Endothelial cell of umbilical vein (primary cell): ENCODE results near the gene VPS16. TPM values are rescaled to one million over a fixed set of nuclear protein-coding genes. Genes with fewer than 3 reads are reported as not detected.

ENCODE experiments used
- BruUV-seq: library from RNA; stranded (reverse); fragments of 400-500 nt; replicated peaks from 2 replicates; lab custom pipeline; 2021; lab: Mats Ljungman, UMichigan
- CTCF ChIA-PET: fragments of 300-600, 350-600 bp; sonication (Branson Sonifier 250); formaldehyde crosslinking; loops from one replicate; lab custom pipeline; 2021; ENCODE audit warnings: antibody characterized with exemption, inconsistent platforms; lab: Charles Lee
- POLR2A ChIA-PET: fragments of 300-600, 350-600 bp; sonication (Branson Sonifier 250); formaldehyde crosslinking; loops from one replicate; lab custom pipeline; 2021; ENCODE audit warnings: antibody characterized with exemption, inconsistent platforms; lab: Charles Lee
- DNase-seq: peaks from one replicate; pipeline ENCODE4 v3.0.0-alpha.2; 2011; ENCODE audit warnings: low read depth, low spot score
- FAIRE-seq: peaks from 2 replicates; lab custom pipeline; 2011; peaks lifted over from hg19 to GRCh38; lab: Jason Lieb, UNC
- H2AFZ ChIP-seq: 2 replicates; pipeline ENCODE4 v1.6.0; 2012; ENCODE audit warnings: low read depth, low read length, control low read depth, inconsistent platforms
- H3K27ac ChIP-seq: 2 replicates; pipeline ENCODE4 v1.5.1; 2011; ENCODE audit warnings: low read depth, mild to moderate bottlenecking, control low read depth, low read length, moderate library complexity; ENCODE audit not compliant: insufficient read depth
- H3K27me3 ChIP-seq, 2 experiments: 2 replicates each; pipeline versions ENCODE4 v1.6.0 to v1.6.1; 2011; ENCODE audit warnings: low read length in 2 of 2, mixed read lengths in 1 of 2; ENCODE audit not compliant: control insufficient read depth in 2 of 2, insufficient read depth in 2 of 2
- H3K36me3 ChIP-seq, 2 experiments: 2 replicates in 1 of 2; 3 replicates in 1 of 2; pipeline ENCODE4 v1.5.1; 2011; ENCODE audit warnings: low read length in 2 of 2, mild to moderate bottlenecking in 1 of 2, moderate library complexity in 1 of 2; ENCODE audit not compliant: control insufficient read depth in 2 of 2, insufficient read depth in 2 of 2; ENCODE audit errors: extremely low read depth in 1 of 2
- H3K4me1 ChIP-seq: 3 replicates; pipeline ENCODE4 v1.5.1; 2011; ENCODE audit warnings: mild to moderate bottlenecking, low read length; ENCODE audit not compliant: control insufficient read depth, insufficient read depth; ENCODE audit errors: extremely low read depth
- H3K4me2 ChIP-seq: 2 replicates; pipeline ENCODE4 v1.6.1; 2011; ENCODE audit warnings: low read length, control low read depth, mixed read lengths; ENCODE audit not compliant: insufficient read depth
- H3K4me3 ChIP-seq, 3 experiments: fragments of 200-600 bp in 1 of 3; sonication (generic), shearing (Covaris generic) in 1 of 3; replicated peaks in 1 of 3; 2 replicates each; pipeline ENCODE4 v1.5.1; 2011 to 2016; ENCODE audit warnings: control low read depth in 3 of 3, low read length in 3 of 3, mild to moderate bottlenecking in 2 of 3, inconsistent platforms in 1 of 3, low read depth in 1 of 3, moderate library complexity in 1 of 3; ENCODE audit not compliant: insufficient read depth in 1 of 3
- H3K79me2 ChIP-seq: 2 replicates; pipeline ENCODE4 v1.6.0; 2012; ENCODE audit warnings: low read length, inconsistent platforms; ENCODE audit not compliant: control insufficient read depth, insufficient read depth
- H3K9ac ChIP-seq: replicated peaks from 2 replicates; pipeline ENCODE3; 2011; ENCODE audit warnings: low read length, control low read depth; ENCODE audit not compliant: insufficient read depth; ENCODE audit errors: extremely low read depth
- H3K9me1 ChIP-seq: replicated peaks from 3 replicates; pipeline ENCODE4 v1.6.0; 2011; ENCODE audit warnings: mild to moderate bottlenecking, low read length; ENCODE audit not compliant: control insufficient read depth, insufficient read depth; ENCODE audit errors: extremely low read depth
- H3K9me3 ChIP-seq: replicated peaks from 2 replicates; pipeline ENCODE4 v1.5.1; 2012; ENCODE audit warnings: low read length, inconsistent platforms; ENCODE audit not compliant: control insufficient read depth, insufficient read depth
- H4K20me1 ChIP-seq: replicated peaks from 2 replicates; pipeline ENCODE3; 2011; ENCODE audit warnings: mild to moderate bottlenecking, low read length; ENCODE audit not compliant: control insufficient read depth, insufficient read depth; ENCODE audit errors: extremely low read depth
- EZH2 ChIP-seq: IDR thresholded peaks from 2 replicates; pipeline ENCODE4 v1.6.1; 2012; ENCODE audit warnings: borderline replicate concordance, low read depth, mild to moderate bottlenecking, moderate library complexity, low read length, inconsistent platforms; ENCODE audit not compliant: severe bottlenecking
- FOS ChIP-seq: IDR thresholded peaks from 2 replicates; pipeline ENCODE4 v1.6.1; 2011; ENCODE audit warnings: mild to moderate bottlenecking, low read length, moderate library complexity, borderline replicate concordance; ENCODE audit not compliant: insufficient read depth
- GATA2 ChIP-seq: IDR thresholded peaks from 2 replicates; pipeline ENCODE4 v1.7.0; 2011; ENCODE audit warnings: low read depth, mild to moderate bottlenecking, moderate library complexity, mixed read lengths, low read length; ENCODE audit not compliant: insufficient read length, insufficient read depth
- JUN ChIP-seq: IDR thresholded peaks from 2 replicates; pipeline ENCODE4 v1.6.1; 2011; ENCODE audit warnings: borderline replicate concordance, low read depth; ENCODE audit not compliant: insufficient read length, insufficient read depth
- POLR2A ChIP-seq: IDR thresholded peaks from 2 replicates; pipeline ENCODE4 v1.6.1; 2012; ENCODE audit warnings: low read depth, mild to moderate bottlenecking, control low read depth, low read length
- dilution Hi-C: fragments of 300-500 bp; cut with MboI; formaldehyde crosslinking; loops from one replicate; pipeline ENCODE4 v1.15.0; 2019; ENCODE audit warnings: low sequenced_read_pairs; ENCODE audit not compliant: extremely low pct_ligation_motif_present
- intact Hi-C: fragments of 100-400 bp; cut with micrococcal nuclease; formaldehyde crosslinking; loops from one replicate; pipeline ENCODE4 v1.10.0; 2022
- polyA plus RNA-seq, 4 experiments: library from polyadenylated mRNA; depleted of rRNA in 3 of 4; stranded (reverse) in 3 of 4; unstranded in 1 of 4; fragments of >200 nt; gene quantifications; 2 replicates each; pipeline versions ENCODE4 v1.2.1 to v1.2.3, GENCODE V29; 2011 to 2012; ENCODE audit warnings: missing spikeins in 1 of 4
- total RNA-seq: library from RNA; stranded (reverse); gene quantifications from 2 replicates; pipeline ENCODE4 v1.2.3, GENCODE V29; 2021
- TF ChIP-seq, protein P1 (sequence below): IDR thresholded peaks from 2 replicates; pipeline ENCODE4 v1.6.1; 2011; ENCODE audit not compliant: insufficient read depth, insufficient read length
- TF ChIP-seq, protein P2 (sequence below), 2 donors: IDR thresholded peaks; 1 replicate in 1 of 2; 2 replicates in 1 of 2; pipeline ENCODE4 v1.5.1; 2011; ENCODE audit warnings: low read length in 2 of 2, mild to moderate bottlenecking in 2 of 2, moderate library complexity in 2 of 2, control low read depth in 1 of 2, inconsistent platforms in 1 of 2, low read depth in 1 of 2; ENCODE audit not compliant: insufficient read depth in 1 of 2; ENCODE audit errors: extremely low read depth in 1 of 2

The VPS16 gene
- total and polyA plus RNA-seq, 2 donors (not counting 3 experiments of a cell fraction or from before 2014, with no cell fraction given), result 37.6 to 42.3 TPM

DNA sequence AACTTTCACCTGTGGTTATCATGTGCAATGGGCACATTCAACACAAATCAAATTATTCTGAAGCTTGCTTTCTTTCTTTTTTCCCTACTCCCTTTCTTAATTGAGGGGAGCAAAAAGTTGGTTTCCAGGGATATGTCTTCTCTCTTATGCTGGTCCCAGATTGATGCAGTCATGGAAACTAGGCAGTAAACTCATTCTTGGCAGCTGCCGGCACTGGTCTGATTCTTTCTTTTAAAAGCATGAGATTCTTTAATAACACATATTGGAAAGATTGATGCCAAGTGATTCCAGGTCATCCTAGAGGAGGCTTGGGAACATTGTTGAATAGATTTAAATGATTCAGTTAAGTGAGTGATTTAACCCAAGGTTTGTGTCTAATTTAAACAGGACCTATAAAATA, 61.7 kb downstream of the VPS16 start:
- FAIRE-seq, result no peak
- no peak for DNase-seq
- ChIA-PET POLR2A (no interaction called here), CTCF (interaction anchor here (1.0 kb wide), 1 partner anchor 14 kb away, joined by 3 read pairs; no protein-coding TSS in a partner anchor)
- Histone ChIP-seq H3K9me3 (no peaks in the 10 kb centered on the region), H3K4me3 (no peak overlapping the region), H3K9ac (no peak overlapping the region), H3K4me1 (no peaks in the 10 kb centered on the region), H3K27ac (no peak overlapping the region), H3K4me2 (no peak overlapping the region), H3K27me3 (no peaks in the 10 kb centered on the region), H2AFZ (no peak overlapping the region), H3K79me2 (peaks cover 32% of the 10 kb centered on the region), H3K36me3 (no peaks in the 10 kb centered on the region), H3K9me1 (no peaks in the 10 kb centered on the region), H4K20me1 (peaks cover 2% of the 10 kb centered on the region)
- BruUV-seq, result no TSS peak
- dilution Hi-C loops (no loop called here), intact Hi-C loops (no loop called here)
- TF ChIP-seq, protein P1, sequence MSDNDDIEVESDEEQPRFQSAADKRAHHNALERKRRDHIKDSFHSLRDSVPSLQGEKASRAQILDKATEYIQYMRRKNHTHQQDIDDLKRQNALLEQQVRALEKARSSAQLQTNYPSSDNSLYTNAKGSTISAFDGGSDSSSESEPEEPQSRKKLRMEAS, result no peak
- TF ChIP-seq EZH2 (no peak), FOS (no peak), POLR2A (no peak), JUN (no peak), GATA2 (no peak)
- TF ChIP-seq, protein P2, sequence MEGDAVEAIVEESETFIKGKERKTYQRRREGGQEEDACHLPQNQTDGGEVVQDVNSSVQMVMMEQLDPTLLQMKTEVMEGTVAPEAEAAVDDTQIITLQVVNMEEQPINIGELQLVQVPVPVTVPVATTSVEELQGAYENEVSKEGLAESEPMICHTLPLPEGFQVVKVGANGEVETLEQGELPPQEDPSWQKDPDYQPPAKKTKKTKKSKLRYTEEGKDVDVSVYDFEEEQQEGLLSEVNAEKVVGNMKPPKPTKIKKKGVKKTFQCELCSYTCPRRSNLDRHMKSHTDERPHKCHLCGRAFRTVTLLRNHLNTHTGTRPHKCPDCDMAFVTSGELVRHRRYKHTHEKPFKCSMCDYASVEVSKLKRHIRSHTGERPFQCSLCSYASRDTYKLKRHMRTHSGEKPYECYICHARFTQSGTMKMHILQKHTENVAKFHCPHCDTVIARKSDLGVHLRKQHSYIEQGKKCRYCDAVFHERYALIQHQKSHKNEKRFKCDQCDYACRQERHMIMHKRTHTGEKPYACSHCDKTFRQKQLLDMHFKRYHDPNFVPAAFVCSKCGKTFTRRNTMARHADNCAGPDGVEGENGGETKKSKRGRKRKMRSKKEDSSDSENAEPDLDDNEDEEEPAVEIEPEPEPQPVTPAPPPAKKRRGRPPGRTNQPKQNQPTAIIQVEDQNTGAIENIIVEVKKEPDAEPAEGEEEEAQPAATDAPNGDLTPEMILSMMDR (IDR thresholded peaks at IDR 0.05; ENCODE audit: extremely low read depth in 1 of 2, insufficient read depth in 1 of 2, low read depth in 1 of 2, low read length in 2 of 2), result no peak
